ENCODE data around the gene PAQR8. TPM values are rescaled to one million over a fixed set of nuclear protein-coding genes. Genes with fewer than 3 reads are reported as not detected.

Gene PAQR8
- total RNA-seq, 1 donor from 2014 or later = 21.2 TPM

DNA sequence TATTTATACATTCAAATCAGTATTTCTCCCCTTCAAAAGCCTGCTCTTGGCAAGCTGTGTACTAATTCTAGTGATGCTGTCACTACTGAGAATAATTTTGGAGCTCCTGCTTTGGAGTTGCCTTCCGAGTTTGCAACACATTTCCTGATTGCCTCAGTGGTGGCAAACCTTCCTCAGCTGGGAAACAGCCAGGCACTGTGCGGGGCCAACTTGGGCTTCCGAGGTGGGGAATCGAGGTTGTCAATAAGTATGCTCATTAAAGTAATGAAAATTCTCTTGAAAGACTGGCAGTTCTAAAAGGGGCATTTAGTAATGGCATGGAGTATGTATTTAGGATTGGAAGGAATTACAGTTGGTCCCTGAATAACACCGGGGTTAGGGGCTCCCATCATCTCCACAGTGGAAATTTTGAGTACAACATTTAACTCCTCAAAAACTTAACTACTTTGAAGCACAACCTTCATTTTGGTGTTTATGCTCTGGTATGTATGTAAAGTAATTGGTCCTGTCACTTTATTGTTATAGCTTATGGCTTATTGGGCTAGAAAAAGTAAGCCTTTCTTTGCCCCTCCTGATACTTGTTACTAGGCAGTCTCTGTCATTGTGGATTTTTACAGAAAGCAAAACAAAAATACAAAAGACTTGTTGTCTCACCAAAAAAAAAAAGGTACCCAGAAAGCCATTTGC is 2.7 kb downstream of the PAQR8 start:
- no peak for TF ChIP-seq CTCF (conservative IDR thresholded peaks at IDR 0.05)
- Mint-ChIP-seq H3K4me3 (peak overlapping the region; percentile 45), H3K4me1 (ENCODE audit: unreplicated experiment) (peaks cover 37% of the 10 kb centered on the region), H3K27me3 (peaks cover 18% of the 10 kb centered on the region), H3K9me3 (no peaks in the 10 kb centered on the region), H3K36me3 (peaks cover 3% of the 10 kb centered on the region), H3K27ac (no peak overlapping the region)
- DNase-seq (ENCODE audit: extremely low spot score, unreplicated experiment) = no peak

DNA sequence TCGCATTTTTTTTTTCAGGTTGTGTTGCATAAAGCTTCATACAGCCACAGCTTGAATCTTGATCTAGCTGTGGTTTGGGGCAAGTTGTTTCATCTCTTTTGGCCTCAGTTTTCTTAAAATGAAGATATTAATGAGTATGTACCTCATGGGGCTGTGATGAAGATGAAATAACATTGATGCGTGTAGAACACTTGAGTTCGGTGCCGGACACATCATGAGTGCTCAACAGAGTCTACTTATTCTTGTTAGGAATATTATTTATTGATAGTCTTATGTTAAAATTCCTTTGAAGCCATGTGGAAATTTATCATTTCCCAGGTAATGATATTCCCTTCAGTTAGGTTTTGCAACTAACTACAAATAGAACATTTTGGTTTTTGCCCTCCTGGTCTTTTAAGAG is 3.4 kb downstream of the PAQR8 start:
- H3K36me3 Mint-ChIP-seq = peaks cover 3% of the 10 kb centered on the region
- H3K9me3 Mint-ChIP-seq = no peaks in the 10 kb centered on the region
- no peak for TF ChIP-seq CTCF (conservative IDR thresholded peaks at IDR 0.05)
- H3K27ac Mint-ChIP-seq = no peak overlapping the region
- no peak for DNase-seq (ENCODE audit: extremely low spot score, unreplicated experiment)
- H3K4me1 Mint-ChIP-seq (ENCODE audit: unreplicated experiment) = peaks cover 30% of the 10 kb centered on the region
- no peak overlapping the region for H3K4me3 Mint-ChIP-seq
- H3K27me3 Mint-ChIP-seq = peaks cover 18% of the 10 kb centered on the region

- Mint-ChIP-seq H3K4me3 (no peak overlapping the region), H3K36me3 (peaks cover 3% of the 10 kb centered on the region), H3K27me3 (peaks cover 18% of the 10 kb centered on the region), H3K9me3 (no peaks in the 10 kb centered on the region), H3K27ac (no peak overlapping the region), H3K4me1 (ENCODE audit: unreplicated experiment) (peaks cover 23% of the 10 kb centered on the region)
- TF ChIP-seq CTCF (conservative IDR thresholded peaks at IDR 0.05) = no peak
- no peak for DNase-seq (ENCODE audit: extremely low spot score, unreplicated experiment)
Measured at GRCh38 chr6:52365866-52366540, 4.1 kb downstream of the PAQR8 start.

- Mint-ChIP-seq H3K4me3 (no peak overlapping the region), H3K27ac (no peak overlapping the region), H3K4me1 (ENCODE audit: unreplicated experiment) (peaks cover 14% of the 10 kb centered on the region), H3K36me3 (peaks cover 3% of the 10 kb centered on the region), H3K9me3 (no peaks in the 10 kb centered on the region), H3K27me3 (peaks cover 10% of the 10 kb centered on the region)
- DNase-seq (ENCODE audit: extremely low spot score, unreplicated experiment) = no peak
- TF ChIP-seq CTCF (conservative IDR thresholded peaks at IDR 0.05) = no peak
Measured at GRCh38 chr6:52368002-52368401, 6.1 kb downstream of the PAQR8 start.

GRCh38 chr6:52369234-52369633 is 7.3 kb downstream of the PAQR8 start:
- Mint-ChIP-seq H3K9me3 (peaks cover 5% of the 10 kb centered on the region), H3K27me3 (peaks cover 3% of the 10 kb centered on the region), H3K27ac (no peak overlapping the region), H3K36me3 (peaks cover 8% of the 10 kb centered on the region), H3K4me1 (ENCODE audit: unreplicated experiment) (peaks cover 4% of the 10 kb centered on the region), H3K4me3 (no peak overlapping the region)
- no peak for TF ChIP-seq CTCF (conservative IDR thresholded peaks at IDR 0.05)
- no peak for DNase-seq (ENCODE audit: extremely low spot score, unreplicated experiment)
